MM.1S (cell line): Measurements from ENCODE around the gene TRIM29.

Experiments
- EZH2 ChIP-seq: fragments of 300-600 bp; sonication (generic); optimal IDR thresholded peaks from 2 replicates; pipeline ENCODE3; 2017; ENCODE audit warnings: low read depth, mild to moderate bottlenecking, antibody characterized with exemption, low read length, mixed read lengths
- TF ChIP-seq, protein P1 (sequence below): fragments of 300-600 bp; sonication (generic); IDR thresholded peaks from 2 replicates; pipeline ENCODE4 v1.5.1; 2016; ENCODE audit warnings: antibody characterized with exemption, low read length, mixed read lengths

DNA sequence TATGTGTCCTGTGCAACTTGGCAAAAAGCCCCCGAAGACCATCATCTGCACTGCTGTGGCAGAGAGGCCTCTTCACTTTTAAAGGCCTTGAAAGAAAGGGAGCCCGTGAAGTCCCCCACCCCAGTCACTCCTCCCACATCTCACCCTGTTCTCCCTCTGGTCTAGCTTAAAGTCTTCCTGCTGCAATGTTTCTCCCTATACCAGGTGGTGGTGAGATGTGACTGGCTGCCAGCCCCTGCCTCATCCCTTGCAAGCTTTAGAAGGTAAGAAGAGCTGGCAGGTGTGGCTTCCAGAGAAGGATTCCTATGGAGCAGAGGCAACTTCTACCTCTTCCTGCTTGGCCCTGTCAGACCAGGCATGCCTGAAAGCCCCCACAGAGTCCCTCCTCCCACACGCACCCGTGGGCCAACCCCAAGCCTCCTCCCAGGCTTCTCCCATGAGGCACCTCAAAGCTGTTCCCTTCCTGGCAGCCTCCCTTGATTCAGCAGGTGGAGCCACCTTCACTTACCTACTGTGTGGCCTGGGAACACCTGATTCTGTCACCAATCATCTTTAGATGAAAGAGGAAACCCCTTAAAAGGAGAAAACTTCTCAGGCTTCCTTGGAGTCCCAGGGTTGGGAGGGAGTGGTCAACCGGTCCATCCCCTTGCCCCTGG is 4.0 kb upstream of the TRIM29 start:
- TF ChIP-seq EZH2 = no peak
- TF ChIP-seq, protein P1, sequence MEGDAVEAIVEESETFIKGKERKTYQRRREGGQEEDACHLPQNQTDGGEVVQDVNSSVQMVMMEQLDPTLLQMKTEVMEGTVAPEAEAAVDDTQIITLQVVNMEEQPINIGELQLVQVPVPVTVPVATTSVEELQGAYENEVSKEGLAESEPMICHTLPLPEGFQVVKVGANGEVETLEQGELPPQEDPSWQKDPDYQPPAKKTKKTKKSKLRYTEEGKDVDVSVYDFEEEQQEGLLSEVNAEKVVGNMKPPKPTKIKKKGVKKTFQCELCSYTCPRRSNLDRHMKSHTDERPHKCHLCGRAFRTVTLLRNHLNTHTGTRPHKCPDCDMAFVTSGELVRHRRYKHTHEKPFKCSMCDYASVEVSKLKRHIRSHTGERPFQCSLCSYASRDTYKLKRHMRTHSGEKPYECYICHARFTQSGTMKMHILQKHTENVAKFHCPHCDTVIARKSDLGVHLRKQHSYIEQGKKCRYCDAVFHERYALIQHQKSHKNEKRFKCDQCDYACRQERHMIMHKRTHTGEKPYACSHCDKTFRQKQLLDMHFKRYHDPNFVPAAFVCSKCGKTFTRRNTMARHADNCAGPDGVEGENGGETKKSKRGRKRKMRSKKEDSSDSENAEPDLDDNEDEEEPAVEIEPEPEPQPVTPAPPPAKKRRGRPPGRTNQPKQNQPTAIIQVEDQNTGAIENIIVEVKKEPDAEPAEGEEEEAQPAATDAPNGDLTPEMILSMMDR = no peak
